ENCODE measurements around the gene RNF14.

DNA sequence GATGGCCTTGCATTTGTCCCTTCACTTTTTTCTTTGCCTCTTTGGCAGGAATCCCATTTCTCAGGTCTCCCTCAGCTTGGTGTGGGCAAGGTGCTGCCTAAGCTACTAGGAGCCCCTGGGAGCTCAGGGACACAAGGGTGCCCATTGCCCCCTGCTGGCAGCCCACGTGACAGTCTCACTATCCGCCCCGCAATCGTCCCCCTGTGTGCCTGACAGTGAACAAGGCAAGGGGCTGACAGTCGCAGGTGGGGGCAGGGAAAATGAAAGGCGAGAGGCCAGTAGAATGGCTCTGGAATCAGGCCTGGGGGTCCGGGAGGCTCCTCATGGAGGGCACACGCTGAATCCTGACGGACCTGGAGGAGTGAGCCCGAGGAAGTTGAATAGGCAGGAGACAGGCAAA, 8.9 kb upstream of the RNF14 start:
- TF ChIP-seq, protein P1, sequence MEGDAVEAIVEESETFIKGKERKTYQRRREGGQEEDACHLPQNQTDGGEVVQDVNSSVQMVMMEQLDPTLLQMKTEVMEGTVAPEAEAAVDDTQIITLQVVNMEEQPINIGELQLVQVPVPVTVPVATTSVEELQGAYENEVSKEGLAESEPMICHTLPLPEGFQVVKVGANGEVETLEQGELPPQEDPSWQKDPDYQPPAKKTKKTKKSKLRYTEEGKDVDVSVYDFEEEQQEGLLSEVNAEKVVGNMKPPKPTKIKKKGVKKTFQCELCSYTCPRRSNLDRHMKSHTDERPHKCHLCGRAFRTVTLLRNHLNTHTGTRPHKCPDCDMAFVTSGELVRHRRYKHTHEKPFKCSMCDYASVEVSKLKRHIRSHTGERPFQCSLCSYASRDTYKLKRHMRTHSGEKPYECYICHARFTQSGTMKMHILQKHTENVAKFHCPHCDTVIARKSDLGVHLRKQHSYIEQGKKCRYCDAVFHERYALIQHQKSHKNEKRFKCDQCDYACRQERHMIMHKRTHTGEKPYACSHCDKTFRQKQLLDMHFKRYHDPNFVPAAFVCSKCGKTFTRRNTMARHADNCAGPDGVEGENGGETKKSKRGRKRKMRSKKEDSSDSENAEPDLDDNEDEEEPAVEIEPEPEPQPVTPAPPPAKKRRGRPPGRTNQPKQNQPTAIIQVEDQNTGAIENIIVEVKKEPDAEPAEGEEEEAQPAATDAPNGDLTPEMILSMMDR (conservative IDR thresholded peaks at IDR 0.05; ENCODE audit: low read length): peak; percentile 70
- TF ChIP-seq EZH2phosphoT487 (IDR thresholded peaks at IDR 0.05; ENCODE audit: borderline replicate concordance): no peak
